ENCODE measurements around the gene CIB2.

CIB2 gene

DNA sequence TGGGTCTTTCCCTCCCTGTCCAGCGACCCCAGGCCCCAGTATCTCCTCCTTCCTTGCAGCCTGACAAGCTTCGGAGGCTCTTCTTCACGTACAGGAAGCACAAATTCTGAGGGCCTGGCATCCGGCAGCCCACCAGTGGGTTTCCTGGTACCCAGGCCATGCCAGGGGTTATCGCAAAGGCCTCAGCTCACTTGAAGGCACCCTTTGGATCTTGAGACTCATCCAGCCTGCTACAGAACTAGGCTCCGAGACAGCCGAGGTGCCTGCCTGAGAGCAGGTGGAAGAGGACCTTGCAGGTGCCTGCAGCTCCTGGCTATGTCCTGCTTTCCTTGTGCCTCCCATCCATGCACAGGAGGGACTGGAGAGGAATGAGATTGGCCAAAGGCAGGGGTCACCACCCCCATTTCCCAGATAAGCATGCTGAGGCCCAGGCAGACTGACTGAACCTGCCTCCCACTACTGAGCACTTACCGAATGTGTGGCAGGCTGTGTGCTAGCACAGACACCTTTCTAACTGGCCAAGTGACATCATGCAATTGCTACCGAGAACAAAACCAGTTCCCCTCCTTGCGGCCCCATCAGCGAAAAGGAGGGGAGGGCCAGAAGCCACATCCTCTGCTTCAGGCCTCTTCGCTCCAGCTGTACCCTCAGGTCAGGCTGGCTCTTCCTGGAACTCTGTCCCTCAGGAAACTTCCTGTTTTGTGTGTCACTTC lies 27.7 kb downstream of the CIB2 start:
- no peaks in the 10 kb centered on the region for H3K27me3 Mint-ChIP-seq
- H3K4me3 Mint-ChIP-seq, result peak overlapping the region; percentile 27
- H3K27ac Mint-ChIP-seq, result peak overlapping the region; percentile 77
- H3K4me1 Mint-ChIP-seq, result peaks cover 36% of the 10 kb centered on the region
- no peaks in the 10 kb centered on the region for H3K9me3 Mint-ChIP-seq
- H3K36me3 Mint-ChIP-seq, result no peaks in the 10 kb centered on the region

GRCh38 chr15:78102741-78103140 lies 28.5 kb downstream of the CIB2 start:
- peak overlapping the region; percentile 23 for H3K27ac Mint-ChIP-seq
- H3K27me3 Mint-ChIP-seq, result no peaks in the 10 kb centered on the region
- no peaks in the 10 kb centered on the region for H3K36me3 Mint-ChIP-seq
- no peaks in the 10 kb centered on the region for H3K9me3 Mint-ChIP-seq
- no peak overlapping the region for H3K4me3 Mint-ChIP-seq
- H3K4me1 Mint-ChIP-seq, result peaks cover 36% of the 10 kb centered on the region

- peaks cover 31% of the 10 kb centered on the region for H3K4me1 Mint-ChIP-seq
- no peaks in the 10 kb centered on the region for H3K9me3 Mint-ChIP-seq
- no peaks in the 10 kb centered on the region for H3K36me3 Mint-ChIP-seq
- no peak overlapping the region for H3K4me3 Mint-ChIP-seq
- H3K27ac Mint-ChIP-seq, result peak overlapping the region; percentile 23
- H3K27me3 Mint-ChIP-seq, result no peaks in the 10 kb centered on the region
Observed at GRCh38 chr15:78102211-78102610, 29.0 kb downstream of the CIB2 start.

GRCh38 chr15:78101423-78102105 lies 29.7 kb downstream of the CIB2 start:
- H3K27ac Mint-ChIP-seq, result no peak overlapping the region
- no peaks in the 10 kb centered on the region for H3K36me3 Mint-ChIP-seq
- no peaks in the 10 kb centered on the region for H3K9me3 Mint-ChIP-seq
- no peak overlapping the region for H3K4me3 Mint-ChIP-seq
- no peaks in the 10 kb centered on the region for H3K27me3 Mint-ChIP-seq
- H3K4me1 Mint-ChIP-seq, result peaks cover 30% of the 10 kb centered on the region

DNA sequence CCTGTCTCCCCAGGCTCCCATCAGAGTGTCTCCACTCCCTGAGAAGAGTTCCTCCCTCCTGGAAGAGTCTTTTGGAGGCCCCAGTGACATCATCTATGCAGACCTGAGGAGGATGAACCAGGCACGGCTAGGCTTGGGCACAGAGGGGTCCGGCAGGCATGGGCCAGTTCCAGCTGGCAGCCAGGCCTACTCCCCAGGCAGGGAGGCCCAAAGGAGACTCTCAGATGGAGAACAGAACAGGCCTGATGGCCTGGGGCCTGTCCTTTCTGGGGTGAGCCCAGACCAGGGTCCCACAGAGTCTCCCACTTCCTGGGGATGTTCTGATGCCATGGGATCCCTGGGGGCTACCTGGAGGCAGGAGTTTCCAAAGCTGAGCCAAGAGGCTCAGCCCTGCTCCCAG lies 30.4 kb downstream of the CIB2 start:
- no peak overlapping the region for H3K4me3 Mint-ChIP-seq
- no peaks in the 10 kb centered on the region for H3K36me3 Mint-ChIP-seq
- no peaks in the 10 kb centered on the region for H3K9me3 Mint-ChIP-seq
- no peaks in the 10 kb centered on the region for H3K27me3 Mint-ChIP-seq
- peaks cover 28% of the 10 kb centered on the region for H3K4me1 Mint-ChIP-seq
- H3K27ac Mint-ChIP-seq, result no peak overlapping the region

GRCh38 chr15:78098131-78098755 lies 33.0 kb downstream of the CIB2 start:
- Mint-ChIP-seq H3K27ac (no peak overlapping the region), H3K4me3 (no peak overlapping the region), H3K27me3 (no peaks in the 10 kb centered on the region), H3K4me1 (peaks cover 1% of the 10 kb centered on the region), H3K9me3 (no peaks in the 10 kb centered on the region), H3K36me3 (no peaks in the 10 kb centered on the region)

DNA sequence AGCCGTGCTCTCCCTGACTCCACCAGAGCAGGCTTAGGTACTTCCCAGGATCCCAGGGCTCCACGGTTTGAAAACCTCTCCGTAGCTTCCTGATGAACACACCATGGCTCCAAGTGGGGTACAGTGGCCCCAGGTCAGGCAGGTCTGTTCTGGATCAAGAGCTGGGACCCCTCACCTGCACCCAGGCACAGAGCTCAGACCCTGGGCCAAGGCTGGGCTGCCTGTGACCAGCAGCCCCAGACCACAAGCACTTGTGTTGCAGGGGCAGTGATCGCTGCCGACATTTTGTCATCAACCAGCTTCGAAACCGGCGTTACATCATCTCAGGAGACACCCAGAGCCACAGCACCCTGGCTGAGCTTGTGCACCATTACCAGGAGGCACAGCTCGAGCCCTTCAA lies 33.6 kb downstream of the CIB2 start:
- Mint-ChIP-seq H3K27me3 (no peaks in the 10 kb centered on the region), H3K36me3 (no peaks in the 10 kb centered on the region), H3K4me3 (no peak overlapping the region), H3K4me1 (no peaks in the 10 kb centered on the region), H3K27ac (no peak overlapping the region), H3K9me3 (no peaks in the 10 kb centered on the region)

- Mint-ChIP-seq H3K27ac (no peak overlapping the region), H3K27me3 (no peaks in the 10 kb centered on the region), H3K4me1 (no peaks in the 10 kb centered on the region), H3K36me3 (no peaks in the 10 kb centered on the region), H3K4me3 (no peak overlapping the region), H3K9me3 (no peaks in the 10 kb centered on the region)
Observed at GRCh38 chr15:78093242-78094020, 37.8 kb downstream of the CIB2 start.

- no peaks in the 10 kb centered on the region for H3K4me1 Mint-ChIP-seq
Observed at GRCh38 chr15:78092261-78093041, 38.8 kb downstream of the CIB2 start, which contains the start of gene SH2D7. Gene SH2D7, plus strand, starts transcription at chr15:78092561. Its CDS starts 24 bp downstream, at chr15:78092585.

GRCh38 chr15:78090422-78091063 lies 40.7 kb downstream of the CIB2 start:
- Mint-ChIP-seq H3K27me3 (no peaks in the 10 kb centered on the region), H3K9me3 (no peaks in the 10 kb centered on the region), H3K36me3 (no peaks in the 10 kb centered on the region), H3K27ac (peak overlapping the region; percentile 15), H3K4me1 (no peaks in the 10 kb centered on the region), H3K4me3 (no peak overlapping the region)

More at GRCh38 chr15:78092261-78093041, 38.8 kb downstream of the CIB2 start, which contains the start of gene SH2D7:
- no peaks in the 10 kb centered on the region for H3K27me3 Mint-ChIP-seq
- no peak within 1 kb of the TSS for H3K4me3 Mint-ChIP-seq
- H3K27ac Mint-ChIP-seq, result peak within 1 kb of the TSS; percentile 9
- no peaks in the 10 kb centered on the region for H3K36me3 Mint-ChIP-seq
- H3K9me3 Mint-ChIP-seq, result no peaks in the 10 kb centered on the region

GRCh38 chr15:78088773-78089080 lies 42.5 kb downstream of the CIB2 start:
- Mint-ChIP-seq H3K27ac (no peak overlapping the region), H3K36me3 (no peaks in the 10 kb centered on the region), H3K9me3 (no peaks in the 10 kb centered on the region), H3K4me1 (no peaks in the 10 kb centered on the region), H3K27me3 (no peaks in the 10 kb centered on the region), H3K4me3 (no peak overlapping the region)

DNA sequence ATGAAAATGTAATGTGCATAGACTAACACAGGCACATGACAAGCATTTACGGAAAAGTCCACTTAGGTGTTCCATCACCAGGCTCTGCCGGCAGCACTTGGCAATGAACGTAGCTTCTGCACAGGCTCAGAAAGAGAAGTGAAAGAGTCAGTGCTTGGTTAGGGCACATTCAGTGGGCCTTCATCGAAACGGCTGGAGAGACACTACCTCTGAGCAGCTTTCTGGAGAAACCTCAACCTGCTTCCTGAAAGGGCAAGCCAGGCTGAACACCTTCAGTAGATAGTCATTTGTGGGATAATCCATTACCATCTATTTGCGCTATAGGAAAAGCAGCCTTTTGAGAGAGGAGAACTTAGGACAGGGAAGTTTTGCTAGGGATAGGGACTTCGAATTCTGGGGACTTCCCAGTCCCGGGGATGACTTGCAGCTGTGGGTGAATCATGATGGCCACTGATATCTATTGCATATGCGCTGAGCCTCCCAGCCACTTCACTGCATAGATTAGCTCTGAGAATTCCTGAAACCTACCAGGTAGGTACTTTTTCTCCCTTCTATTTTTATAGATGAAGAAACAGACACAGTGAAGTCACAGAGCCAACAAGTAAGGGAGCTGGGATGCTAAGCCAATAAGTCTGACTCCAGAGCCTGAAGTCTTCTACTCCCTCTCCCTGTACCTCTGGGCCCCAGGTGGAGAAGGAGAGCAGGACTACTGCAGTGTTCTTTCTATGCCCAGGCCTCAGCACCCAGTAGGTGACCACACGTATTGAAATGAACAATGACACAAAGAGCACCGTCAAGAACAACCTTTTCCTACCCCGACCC lies 43.1 kb downstream of the CIB2 start:
- no peak overlapping the region for H3K27ac Mint-ChIP-seq
- no peaks in the 10 kb centered on the region for H3K27me3 Mint-ChIP-seq
- H3K4me1 Mint-ChIP-seq, result no peaks in the 10 kb centered on the region
- no peaks in the 10 kb centered on the region for H3K9me3 Mint-ChIP-seq
- H3K4me3 Mint-ChIP-seq, result no peak overlapping the region
- no peaks in the 10 kb centered on the region for H3K36me3 Mint-ChIP-seq

- Mint-ChIP-seq H3K36me3 (no peaks in the 10 kb centered on the region), H3K9me3 (no peaks in the 10 kb centered on the region), H3K27ac (no peak overlapping the region)
Observed at GRCh38 chr15:78085928-78086327, 45.3 kb downstream of the CIB2 start.

DNA sequence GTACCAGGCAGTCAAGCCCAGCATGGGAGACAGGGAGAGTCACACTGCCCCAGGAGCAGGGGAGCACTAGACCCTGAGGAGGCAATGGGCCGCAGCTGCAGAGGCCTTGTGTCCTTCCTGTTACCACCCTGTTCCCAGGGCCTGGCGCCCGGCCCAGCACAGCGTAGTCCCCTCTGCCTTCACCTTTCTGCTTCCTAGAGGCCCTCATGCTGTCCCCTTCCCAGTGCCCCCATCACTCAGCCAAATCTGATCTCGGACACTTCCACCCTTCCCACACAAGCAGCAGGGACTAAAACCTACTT lies 46.8 kb downstream of the CIB2 start:
- peak overlapping the region; percentile 76 for H3K27ac Mint-ChIP-seq
- no peaks in the 10 kb centered on the region for H3K27me3 Mint-ChIP-seq
- H3K4me3 Mint-ChIP-seq, result no peak overlapping the region
- H3K4me1 Mint-ChIP-seq, result no peaks in the 10 kb centered on the region
- H3K9me3 Mint-ChIP-seq, result no peaks in the 10 kb centered on the region
- H3K36me3 Mint-ChIP-seq, result no peaks in the 10 kb centered on the region

More at GRCh38 chr15:78085928-78086327, 45.3 kb downstream of the CIB2 start:
- H3K4me1 Mint-ChIP-seq, result no peaks in the 10 kb centered on the region
- H3K27me3 Mint-ChIP-seq, result no peaks in the 10 kb centered on the region
- H3K4me3 Mint-ChIP-seq, result no peak overlapping the region
